ENCODE measurements around the gene RABEP2. TPM values are rescaled to one million over a fixed set of nuclear protein-coding genes. Genes with fewer than 3 reads are reported as not detected.
"Not testable (repeated sequence)": the region's sequence is repeated elsewhere in the genome, so short reads cannot be mapped to it uniquely, and the experiment has no call there.

Gene RABEP2
- total RNA-seq, 1 donor from 2014 or later: 110 TPM

DNA sequence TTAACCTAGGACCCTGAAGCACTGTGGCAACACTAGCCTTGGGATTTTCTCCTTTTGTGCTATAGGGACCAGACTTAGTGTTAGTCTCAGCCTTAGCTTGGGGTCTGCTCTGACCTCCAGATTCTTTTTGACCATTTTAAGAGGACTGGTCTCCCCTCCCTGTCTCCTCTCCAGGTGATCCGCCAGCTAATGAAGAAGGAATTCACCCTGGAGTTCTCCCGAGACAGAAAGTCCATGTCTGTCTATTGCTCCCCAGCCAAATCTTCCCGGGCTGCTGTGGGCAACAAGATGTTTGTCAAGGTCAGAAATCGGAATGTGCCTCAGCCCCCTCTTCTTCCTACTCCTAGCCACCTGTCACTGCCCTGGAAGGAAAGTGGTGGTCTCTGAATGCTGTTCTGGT, 27.2 kb downstream of the RABEP2 start:
- Mint-ChIP-seq H3K36me3 (ENCODE audit: low read depth) (peaks cover 11% of the 10 kb centered on the region), H3K9me3 (no peaks in the 10 kb centered on the region), H3K4me3 (no peak overlapping the region), H3K27me3 (no peaks in the 10 kb centered on the region), H3K27ac (no peak overlapping the region), H3K4me1 (peaks cover 14% of the 10 kb centered on the region)
- DNase-seq: no peak
- ChIA-PET POLR2A (no interaction called here), CTCF (no interaction called here)
- no peak for TF ChIP-seq CTCF (IDR thresholded peaks at IDR 0.05)
- no peak for ATAC-seq (ENCODE audit: low read depth)
- intact Hi-C loops (cut with micrococcal nuclease): no loop called here

DNA sequence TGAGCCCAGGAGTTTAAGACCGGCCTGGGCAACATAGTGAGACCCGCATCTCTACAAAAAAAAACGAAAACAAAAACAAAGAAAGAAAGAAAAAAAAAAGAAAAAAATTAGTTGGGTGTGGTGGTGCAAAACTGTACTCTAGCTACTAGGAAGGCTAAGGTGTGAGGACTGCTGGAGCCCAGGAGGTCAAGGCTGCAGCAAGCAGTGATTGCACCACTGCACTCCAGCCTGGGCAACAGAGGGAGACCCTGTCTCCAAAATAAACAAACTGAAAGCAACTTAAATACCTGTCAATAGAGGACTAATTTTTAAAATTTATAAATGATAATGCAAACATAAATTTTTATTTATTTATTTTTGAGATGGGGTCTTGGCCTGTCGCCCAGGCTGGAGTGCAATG, 29.4 kb downstream of the RABEP2 start:
- CTCF ChIA-PET: no interaction called here
- Mint-ChIP-seq H3K27me3 (no peaks in the 10 kb centered on the region), H3K9me3 (no peaks in the 10 kb centered on the region), H3K27ac (no peak overlapping the region), H3K4me1 (peaks cover 8% of the 10 kb centered on the region), H3K4me3 (no peak overlapping the region), H3K36me3 (ENCODE audit: low read depth) (peaks cover 9% of the 10 kb centered on the region)
- no peak for TF ChIP-seq CTCF (IDR thresholded peaks at IDR 0.05)
- no peak for DNase-seq
- intact Hi-C loops (cut with micrococcal nuclease): loop anchor here (1.0 kb wide), 1 partner anchor 15 kb away; no protein-coding TSS in a partner anchor
- POLR2A ChIA-PET: interaction anchor here (1.2 kb wide), 1 partner anchor 27 kb away, joined by 3 read pairs; no protein-coding TSS in a partner anchor
- no peak for ATAC-seq (ENCODE audit: low read depth)

GRCh38 chr16:28893291-28893690, 31.7 kb downstream of the RABEP2 start:
- no peak for DNase-seq
- Mint-ChIP-seq H3K4me1 (peaks cover 8% of the 10 kb centered on the region), H3K27me3 (no peaks in the 10 kb centered on the region), H3K9me3 (no peaks in the 10 kb centered on the region), H3K27ac (no peak overlapping the region), H3K4me3 (no peak overlapping the region), H3K36me3 (ENCODE audit: low read depth) (peaks cover 5% of the 10 kb centered on the region)
- ChIA-PET POLR2A (interaction anchor here (0.7 kb wide), 1 partner anchor 18 kb away, joined by 11 read pairs; no protein-coding TSS in a partner anchor), CTCF (no interaction called here)
- no peak for TF ChIP-seq CTCF (IDR thresholded peaks at IDR 0.05)
- no peak for ATAC-seq (ENCODE audit: low read depth)
- intact Hi-C loops (cut with micrococcal nuclease): no loop called here

DNA sequence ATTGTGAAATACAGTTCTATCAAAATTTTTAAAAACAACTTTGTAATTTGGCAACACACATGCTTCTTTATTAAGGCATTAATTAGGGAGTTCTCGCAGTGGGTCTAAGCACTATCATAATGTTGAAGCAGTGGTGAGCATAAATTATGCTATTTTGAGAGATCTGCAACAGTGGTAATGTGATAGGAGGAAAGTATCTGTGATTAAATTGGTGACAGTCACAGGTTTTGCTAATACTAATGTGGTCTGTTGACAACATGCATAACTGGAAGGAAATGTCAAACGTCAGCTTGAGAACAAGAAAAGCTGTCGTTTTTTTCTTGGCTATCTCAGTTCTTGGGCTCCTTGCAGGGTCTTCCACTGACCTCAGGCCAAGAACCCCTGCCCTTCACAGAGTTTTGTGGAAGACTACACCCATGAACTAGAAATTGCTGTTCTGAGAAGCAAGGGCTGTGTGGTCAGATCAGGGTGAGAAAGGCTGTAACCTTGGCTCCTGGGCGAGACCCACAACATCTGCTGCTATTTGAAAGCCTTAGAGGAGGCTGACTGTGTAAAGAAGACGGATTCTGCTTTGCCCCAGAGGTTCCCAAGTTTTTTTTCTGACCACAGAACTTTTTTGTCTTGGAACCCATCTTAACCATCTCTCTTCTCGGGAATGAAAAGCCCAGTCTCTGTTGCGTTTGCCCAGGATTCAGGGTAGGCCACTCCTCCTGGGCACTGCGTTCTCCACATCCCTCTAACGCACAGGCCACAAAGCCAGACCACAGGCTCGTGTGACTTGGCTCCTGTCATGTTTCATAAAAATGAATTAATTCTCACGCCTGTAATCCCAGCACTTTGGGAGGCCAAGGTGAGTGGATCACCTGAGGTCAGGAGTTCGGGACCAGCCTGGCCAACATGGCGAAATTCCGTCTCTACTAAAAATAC, 32.8 kb downstream of the RABEP2 start:
- CTCF ChIA-PET: no interaction called here
- intact Hi-C loops (cut with micrococcal nuclease): loop anchor here (2.0 kb wide), 1 partner anchor 21 kb away; no protein-coding TSS in a partner anchor
- Mint-ChIP-seq H3K4me1 (peaks cover 8% of the 10 kb centered on the region), H3K27me3 (no peaks in the 10 kb centered on the region), H3K27ac (no peak overlapping the region), H3K9me3 (no peaks in the 10 kb centered on the region), H3K36me3 (ENCODE audit: low read depth) (no peaks in the 10 kb centered on the region), H3K4me3 (no peak overlapping the region)
- no peak for TF ChIP-seq CTCF (IDR thresholded peaks at IDR 0.05)
- ATAC-seq (ENCODE audit: low read depth) (no peak), DNase-seq (no peak)
- POLR2A ChIA-PET: interaction anchor here (0.6 to 1.4 kb wide), 3 partner anchors 22 to 29 kb away, joined by 3 to 4 read pairs (median 3); partner anchors contain the start of gene SH2B1

- CTCF ChIA-PET: interaction anchor here (1.3 kb wide), 1 partner anchor 55 kb away, joined by 4 read pairs; no protein-coding TSS in a partner anchor
- not testable (repeated sequence) for H3K36me3 Mint-ChIP-seq (ENCODE audit: low read depth)
Measured at GRCh38 chr16:28890355-28890754, 34.7 kb downstream of the RABEP2 start.

More at GRCh38 chr16:28890355-28890754, 34.7 kb downstream of the RABEP2 start:
- not testable (repeated sequence) for H3K4me1 Mint-ChIP-seq; H3K4me3 Mint-ChIP-seq; H3K9me3 Mint-ChIP-seq; ATAC-seq (ENCODE audit: low read depth); DNase-seq; H3K27me3 Mint-ChIP-seq; H3K27ac Mint-ChIP-seq
- intact Hi-C loops (cut with micrococcal nuclease): loop anchor here (2.0 kb wide), 1 partner anchor 20 kb away; no protein-coding TSS in a partner anchor
- POLR2A ChIA-PET: interaction anchor here (0.7 kb wide), 1 partner anchor 17 kb away, joined by 8 read pairs; no protein-coding TSS in a partner anchor

Measured in activated B cell treated with CpG ODN at 0.5 μM for 24 hours (primary cell).